GM21737 (cell line): ENCODE results near the gene KRTAP5-2.

Source experiments
- ATAC-seq: cut with Tn5 transposase; IDR thresholded peaks from one replicate; pipeline ENCODE4 v1.9.1; 2021; ENCODE audit warnings: mild to moderate bottlenecking, moderate library complexity; ENCODE audit not compliant: unreplicated experiment

Gene KRTAP5-2

DNA sequence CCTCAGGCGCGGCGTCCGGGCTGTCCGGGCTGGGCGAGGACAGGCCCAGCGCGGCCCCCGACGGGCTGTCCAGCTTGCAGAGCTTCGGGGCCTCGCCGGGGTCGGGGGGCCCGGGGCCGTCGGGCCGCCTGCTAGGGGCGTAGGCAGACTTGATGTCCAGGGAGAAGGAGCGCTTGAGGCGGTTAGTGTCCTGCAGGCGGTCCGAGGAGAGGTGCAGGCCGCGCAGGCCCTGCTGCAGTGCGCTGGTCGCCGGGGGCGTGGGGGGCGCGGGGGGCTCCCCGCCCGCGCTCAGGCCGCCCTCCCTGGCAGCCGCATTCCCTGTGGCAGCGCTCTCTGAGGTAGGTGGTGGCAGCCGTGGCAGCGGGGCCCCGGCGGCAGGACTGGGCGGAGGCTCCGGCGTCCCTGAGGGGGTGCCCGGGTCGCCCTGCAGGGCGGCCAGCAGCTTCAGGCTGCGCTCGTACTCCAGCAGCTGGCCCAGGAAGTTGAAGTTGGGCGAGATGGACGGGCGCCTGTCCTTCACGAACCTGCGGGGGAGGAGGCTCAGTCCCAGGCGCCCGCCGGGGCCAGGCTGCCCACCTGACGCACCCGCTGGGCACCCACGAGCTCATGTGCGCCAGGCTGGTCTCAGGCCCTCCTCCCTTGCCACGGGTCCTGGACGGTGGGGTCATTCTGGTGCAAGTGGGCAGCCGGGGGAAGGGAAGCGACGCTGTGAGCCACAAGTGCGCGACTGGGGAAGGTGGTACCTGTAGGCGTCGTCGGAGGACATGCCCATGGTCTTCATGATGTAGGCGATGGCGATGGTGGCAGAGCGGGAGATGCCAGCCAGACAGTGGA is 40.8 kb downstream of the KRTAP5-2 start:
- ATAC-seq: no peak

DNA sequence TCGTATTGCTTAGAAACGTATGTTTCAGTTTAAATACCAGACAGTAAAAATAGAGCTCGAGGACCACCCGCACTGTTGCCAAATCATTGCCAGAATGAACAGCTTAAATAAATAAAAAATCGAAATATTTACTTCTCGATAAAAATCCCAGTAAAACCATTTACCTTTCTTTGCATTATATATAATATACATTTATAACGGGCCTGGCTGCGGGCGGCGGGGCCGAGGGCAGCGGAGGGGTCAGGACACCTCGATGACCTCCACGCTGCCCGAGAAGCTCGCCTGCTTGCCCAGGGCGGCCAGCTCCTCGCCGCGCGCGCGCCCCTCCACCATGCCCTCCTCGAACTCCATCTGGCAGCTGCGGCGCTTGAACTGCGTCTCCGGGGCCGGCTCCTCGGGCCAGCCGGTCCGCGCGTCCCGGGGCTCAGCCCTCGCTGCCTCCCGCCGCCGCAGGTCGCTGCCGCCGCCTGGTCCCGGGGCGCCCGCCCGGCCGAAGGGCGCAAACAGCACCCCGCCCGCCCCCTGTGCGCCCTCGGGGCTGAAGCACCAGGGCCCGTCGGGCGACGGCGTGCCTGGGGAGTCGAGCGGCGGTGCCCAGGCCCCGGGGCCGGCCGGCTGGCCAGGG is 41.7 kb downstream of the KRTAP5-2 start:
- ATAC-seq: no peak

DNA sequence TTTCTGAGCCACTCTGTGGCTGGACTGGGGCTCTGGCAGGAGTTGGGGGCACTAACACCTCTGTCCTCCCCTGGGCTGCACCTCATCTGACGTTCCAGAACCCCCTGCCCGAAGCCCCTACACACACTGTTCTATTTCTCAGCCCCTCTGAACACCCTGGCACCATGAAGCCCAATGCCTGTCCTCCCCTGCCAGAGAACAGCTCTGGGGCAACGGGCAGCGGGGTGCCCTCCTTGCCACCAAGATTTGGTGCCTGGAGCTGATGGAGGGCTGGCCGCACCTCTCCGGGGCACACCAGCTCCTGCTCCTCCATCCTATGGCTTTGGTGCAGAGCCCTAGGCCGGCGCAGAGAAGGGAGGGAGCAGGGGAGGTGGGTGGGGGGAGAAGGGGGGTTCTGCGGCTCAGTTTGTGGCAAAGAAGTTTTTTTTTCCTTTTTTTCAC is 42.4 kb downstream of the KRTAP5-2 start:
- no peak for ATAC-seq

GRCh38 chr11:1554981-1555712 is 42.9 kb downstream of the KRTAP5-2 start:
- no peak for ATAC-seq

- ATAC-seq: no peak
Observed at GRCh38 chr11:1553808-1554594, 44.1 kb downstream of the KRTAP5-2 start.

- no peak for ATAC-seq
Observed at GRCh38 chr11:1549338-1550330, 48.5 kb downstream of the KRTAP5-2 start.

DNA sequence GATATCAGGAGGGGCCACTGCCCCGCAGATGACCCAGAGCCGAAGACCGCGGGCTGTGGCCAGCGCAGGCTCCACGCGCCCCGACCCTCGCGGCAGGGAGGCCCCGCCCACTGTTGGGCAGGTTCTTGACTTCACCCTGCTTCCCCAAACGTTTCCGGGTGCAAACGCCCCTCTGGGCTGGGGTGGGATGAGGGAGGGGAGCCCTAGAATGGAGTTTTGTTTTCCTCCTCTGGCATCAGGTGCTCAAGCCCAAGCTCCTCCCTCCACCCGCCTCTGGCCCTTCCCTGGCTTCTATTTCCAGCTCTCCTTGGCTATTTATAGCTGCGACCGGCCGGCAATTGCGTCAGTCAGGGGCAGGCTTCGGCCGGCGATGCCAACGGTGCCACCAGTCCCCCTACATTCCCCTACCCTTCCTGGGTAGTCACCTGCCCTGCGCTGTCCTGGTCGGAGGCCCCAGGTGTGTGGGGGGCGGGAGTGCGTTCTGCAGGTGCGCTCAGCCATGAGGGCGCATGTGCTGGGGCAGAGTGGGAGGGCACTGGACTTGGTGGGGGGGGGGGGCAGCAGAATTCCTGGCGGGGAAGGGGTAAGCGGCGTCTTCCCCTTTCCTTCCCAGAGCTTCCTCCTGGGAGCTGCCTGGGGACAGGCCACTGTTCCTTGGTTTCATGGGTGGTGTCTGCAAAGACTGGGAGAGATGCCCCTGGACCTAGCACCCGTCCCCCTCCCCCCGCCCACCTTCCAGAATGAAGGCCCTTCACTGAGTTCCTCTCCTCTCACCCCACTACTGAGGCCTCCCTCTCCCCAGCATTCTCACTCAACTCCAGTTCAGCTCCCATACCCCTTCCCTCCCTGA is 49.6 kb downstream of the KRTAP5-2 start:
- ATAC-seq: no peak

- ATAC-seq: no peak
Observed at GRCh38 chr11:1547467-1548098, 50.5 kb downstream of the KRTAP5-2 start.
